Activated naive CD4-positive, alpha-beta T cell treated with anti-CD3 and anti-CD28 coated beads, Interleukin-2, amount 50 U/mL, for 16 hours (primary cell): ENCODE results near the gene LARP1.
"Not testable (repeated sequence)": the region's sequence is repeated elsewhere in the genome, so short reads cannot be mapped to it uniquely, and the experiment has no call there.

Experiments used
- DNase-seq: peaks from one replicate; pipeline ENCODE4 v3.0.0-alpha.2; 2020

LARP1 gene

GRCh38 chr5:154795235-154795596 is 40.0 kb downstream of the LARP1 start:
- no peak for DNase-seq

DNA sequence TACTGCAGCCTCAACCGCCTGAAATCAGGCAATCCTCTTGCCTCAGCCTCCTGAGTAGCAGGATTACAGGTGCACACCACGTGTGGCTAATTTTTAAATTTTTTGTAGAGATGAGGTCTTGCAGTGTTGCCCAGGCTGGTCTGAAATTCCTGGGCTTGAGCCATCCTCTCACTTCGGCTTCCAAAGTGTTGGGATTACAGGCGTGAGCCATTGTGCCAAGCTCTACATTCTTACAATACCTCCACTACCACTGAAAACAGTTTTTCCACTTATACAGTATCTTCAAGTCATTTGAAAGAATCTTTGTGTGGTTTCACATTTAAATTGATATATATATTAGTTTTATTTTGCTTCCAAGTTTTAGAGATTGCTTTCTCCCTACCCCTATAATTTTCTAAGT is 42.6 kb downstream of the LARP1 start:
- DNase-seq = no peak

DNA sequence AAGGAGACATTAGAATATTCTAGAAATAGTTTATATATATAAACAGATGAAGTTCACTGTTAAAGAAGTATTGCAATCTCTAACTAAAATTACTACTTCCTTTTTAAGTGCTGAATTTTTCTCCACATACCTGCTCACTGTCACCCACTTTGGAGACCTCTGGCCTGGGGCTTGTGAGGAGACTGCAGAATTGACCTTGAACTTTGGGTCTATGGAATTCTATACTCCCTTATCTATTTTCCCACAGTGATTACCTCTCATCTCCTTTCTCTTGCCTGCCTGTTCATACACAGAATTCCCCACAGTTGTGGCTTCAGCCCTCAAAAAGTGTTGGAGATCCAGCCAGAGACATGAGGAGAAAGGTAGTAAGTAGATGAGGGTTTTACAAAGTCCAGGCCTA is 45.4 kb downstream of the LARP1 start:
- no peak for DNase-seq

- DNase-seq = no peak
These were observed 45.9 kb downstream of the LARP1 start for GRCh38 chr5:154801083-154801482.

DNA sequence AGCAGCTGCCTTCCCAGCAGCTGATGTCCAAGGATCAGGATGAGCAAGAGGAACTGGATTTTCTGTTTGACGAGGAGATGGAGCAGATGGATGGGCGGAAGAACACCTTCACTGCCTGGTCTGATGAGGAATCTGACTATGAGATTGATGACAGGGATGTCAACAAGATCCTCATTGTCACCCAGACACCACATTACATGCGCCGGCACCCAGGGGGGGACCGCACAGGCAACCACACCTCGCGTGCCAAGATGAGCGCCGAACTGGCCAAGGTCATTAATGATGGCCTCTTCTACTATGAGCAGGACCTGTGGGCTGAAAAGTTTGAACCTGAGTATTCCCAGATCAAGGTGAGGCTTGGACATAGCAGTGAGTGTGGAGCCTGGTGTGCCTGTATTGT is 46.9 kb downstream of the LARP1 start:
- DNase-seq = no peak

GRCh38 chr5:154806176-154806575 is 51.0 kb downstream of the LARP1 start:
- no peak for DNase-seq

GRCh38 chr5:154811239-154811638 is 56.1 kb downstream of the LARP1 start:
- no peak for DNase-seq

- DNase-seq = peak; percentile 64
These were observed 56.7 kb downstream of the LARP1 start for GRCh38 chr5:154811653-154812465.

- DNase-seq = no peak
These were observed 58.0 kb downstream of the LARP1 start for GRCh38 chr5:154813158-154813557.

DNA sequence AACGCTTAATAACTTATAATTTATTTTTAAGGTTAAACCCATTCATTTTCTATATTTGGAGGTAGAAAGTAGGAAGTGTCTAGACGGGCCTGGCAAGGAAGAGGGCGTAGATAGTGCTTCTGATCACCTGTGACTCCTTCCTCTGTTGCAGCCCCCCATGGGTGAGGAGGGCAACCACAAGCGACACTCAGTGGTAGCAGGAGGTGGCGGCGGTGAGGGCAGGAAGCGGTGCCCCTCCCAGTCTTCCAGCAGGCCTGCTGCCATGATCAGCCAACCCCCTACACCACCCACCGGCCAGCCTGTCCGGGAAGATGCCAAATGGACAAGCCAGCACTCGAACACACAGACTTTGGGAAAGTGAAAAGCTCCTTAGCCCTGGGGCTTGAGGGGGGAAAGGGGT is 58.6 kb downstream of the LARP1 start:
- no peak for DNase-seq

GRCh38 chr5:154815025-154815424 is 59.8 kb downstream of the LARP1 start:
- no peak for DNase-seq

DNA sequence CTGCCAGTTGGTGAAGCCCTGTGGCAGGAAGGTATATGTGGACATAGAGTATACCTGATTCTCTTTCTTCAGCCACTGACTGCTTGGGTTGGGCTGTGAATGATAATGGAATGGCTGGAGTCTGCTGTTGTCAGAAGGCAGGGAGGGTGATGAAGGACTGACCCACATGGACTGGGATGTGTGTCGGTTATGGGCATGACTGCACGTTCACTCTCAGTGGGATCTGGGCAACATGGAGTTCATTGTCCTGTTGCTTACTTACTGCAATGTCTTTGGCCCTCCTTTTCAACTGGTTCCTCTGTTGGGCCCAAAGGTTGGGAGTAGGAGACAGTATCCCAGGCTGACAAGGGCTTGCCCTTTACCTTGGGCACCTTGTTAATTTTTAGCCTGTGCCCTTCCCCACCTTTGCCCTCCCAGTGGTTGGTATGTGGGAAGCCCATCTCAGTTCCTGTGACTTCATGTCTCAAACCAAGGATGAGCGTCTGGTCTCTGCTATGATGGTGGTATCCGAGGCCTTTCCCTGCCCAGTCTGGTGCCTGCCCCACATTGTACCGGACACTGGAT is 60.6 kb downstream of the LARP1 start:
- DNase-seq = no peak

DNA sequence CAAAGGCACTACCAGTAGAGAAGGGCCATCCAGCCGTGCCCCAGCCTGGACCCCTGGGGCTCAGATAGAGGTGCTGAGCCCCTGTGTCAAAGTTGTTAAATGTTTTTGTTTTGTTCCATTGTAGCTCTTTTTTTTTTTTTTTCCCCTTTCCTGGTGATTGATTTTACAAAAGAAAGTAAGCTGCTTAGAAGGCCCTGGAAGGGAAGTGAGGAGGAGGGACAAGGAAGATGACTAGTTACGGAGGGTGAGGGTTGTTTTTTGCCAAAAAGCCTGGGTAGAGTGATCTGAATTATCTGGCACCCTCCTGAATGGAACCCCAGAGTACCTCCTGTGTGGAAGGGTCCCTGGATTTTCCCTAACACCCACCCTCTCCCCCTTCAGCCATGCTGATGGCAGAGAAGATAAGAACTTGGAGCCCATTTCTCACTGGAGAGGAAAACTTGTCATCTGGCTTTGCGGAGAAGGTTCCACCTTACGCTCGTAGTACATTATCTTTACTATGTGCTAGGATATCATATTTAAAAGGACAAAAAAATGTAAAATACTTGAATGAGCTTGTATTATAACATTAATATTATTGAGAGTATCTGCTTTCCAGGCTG is 61.8 kb downstream of the LARP1 start:
- no peak for DNase-seq

DNA sequence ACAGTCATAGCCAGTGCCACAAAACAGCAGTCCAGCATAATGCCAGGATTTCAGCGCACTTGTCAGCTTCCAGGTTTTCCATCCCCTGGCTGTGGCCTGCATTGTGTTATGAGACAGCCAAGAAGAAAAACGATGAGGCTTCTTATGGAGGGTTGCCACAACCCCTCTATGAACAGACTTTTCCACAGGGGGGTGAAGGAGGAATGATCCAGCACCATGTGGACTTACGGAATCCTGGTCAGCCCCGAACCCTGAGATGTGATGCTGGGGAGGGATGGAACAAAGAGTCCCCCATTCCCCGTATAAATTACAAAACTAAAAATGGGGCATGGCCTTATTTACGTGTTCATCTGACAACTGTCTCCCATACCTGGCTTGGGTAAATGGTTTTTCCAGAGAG is 62.6 kb downstream of the LARP1 start:
- no peak for DNase-seq

- DNase-seq = no peak
These were observed 63.4 kb downstream of the LARP1 start for GRCh38 chr5:154818471-154819116.

- no peak for DNase-seq
These were observed 64.4 kb downstream of the LARP1 start for GRCh38 chr5:154819546-154819945.

DNA sequence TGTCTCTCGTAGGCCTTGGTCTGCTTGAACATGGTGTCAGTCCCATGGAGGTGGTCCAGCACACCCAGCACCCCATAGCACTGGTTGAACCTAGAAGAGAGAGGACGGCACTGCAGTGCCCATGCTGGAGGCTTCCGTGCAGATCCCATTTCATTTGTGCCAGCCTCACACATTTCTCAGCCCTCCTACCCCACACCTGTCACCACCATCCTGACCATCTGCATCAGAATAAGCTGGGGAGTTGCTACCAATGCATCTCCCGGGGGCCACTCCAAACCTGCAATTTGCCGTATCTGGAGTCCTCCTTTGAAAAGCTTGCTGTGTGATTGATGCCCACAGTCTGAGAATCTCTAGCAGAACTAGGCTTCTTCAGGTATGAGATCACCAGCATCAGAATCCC is 65.2 kb downstream of the LARP1 start:
- DNase-seq = no peak

DNA sequence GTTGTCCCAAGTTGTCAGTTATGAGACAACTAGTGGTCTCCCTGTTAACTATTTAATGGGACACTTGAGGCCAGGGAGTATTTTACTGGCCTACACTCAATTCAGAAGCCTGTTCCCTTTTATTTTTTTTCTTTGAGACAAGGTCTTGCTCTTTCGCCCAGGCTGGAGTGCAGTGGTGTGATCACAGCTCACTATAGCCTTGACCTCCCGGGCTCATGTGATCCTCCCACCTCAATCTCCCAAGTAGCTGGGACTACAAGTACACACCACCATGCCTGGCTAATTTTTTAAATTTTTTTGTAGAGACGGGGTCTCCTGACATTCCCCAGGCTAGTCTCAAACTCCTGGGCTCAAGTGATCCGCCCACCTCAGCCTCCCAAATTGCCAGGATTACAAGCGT is 67.7 kb downstream of the LARP1 start:
- DNase-seq = not testable (repeated sequence)

- DNase-seq = no peak
These were observed 68.4 kb downstream of the LARP1 start for GRCh38 chr5:154823605-154824004.

DNA sequence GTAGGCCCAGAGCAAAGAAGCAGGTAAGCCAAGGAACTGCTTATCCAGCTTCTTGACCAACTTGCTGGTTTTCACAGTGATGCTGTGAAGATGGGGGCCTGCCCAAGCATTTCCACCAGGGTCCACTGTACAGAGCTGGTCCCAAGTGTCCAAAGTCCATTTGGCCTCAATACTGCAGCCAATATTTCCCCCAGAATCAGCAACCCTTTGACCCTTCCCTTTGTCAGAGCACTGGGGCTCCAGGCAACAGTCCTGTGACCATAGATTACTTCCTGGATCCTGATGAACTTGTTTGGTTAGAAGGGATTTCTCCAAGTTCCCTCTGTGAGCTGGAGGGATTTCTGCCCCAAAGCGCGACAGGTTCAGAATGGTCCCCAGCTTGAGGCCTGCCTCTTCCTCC is 68.9 kb downstream of the LARP1 start:
- DNase-seq = no peak

GRCh38 chr5:154829181-154829588 is 74.0 kb downstream of the LARP1 start:
- no peak for DNase-seq

DNA sequence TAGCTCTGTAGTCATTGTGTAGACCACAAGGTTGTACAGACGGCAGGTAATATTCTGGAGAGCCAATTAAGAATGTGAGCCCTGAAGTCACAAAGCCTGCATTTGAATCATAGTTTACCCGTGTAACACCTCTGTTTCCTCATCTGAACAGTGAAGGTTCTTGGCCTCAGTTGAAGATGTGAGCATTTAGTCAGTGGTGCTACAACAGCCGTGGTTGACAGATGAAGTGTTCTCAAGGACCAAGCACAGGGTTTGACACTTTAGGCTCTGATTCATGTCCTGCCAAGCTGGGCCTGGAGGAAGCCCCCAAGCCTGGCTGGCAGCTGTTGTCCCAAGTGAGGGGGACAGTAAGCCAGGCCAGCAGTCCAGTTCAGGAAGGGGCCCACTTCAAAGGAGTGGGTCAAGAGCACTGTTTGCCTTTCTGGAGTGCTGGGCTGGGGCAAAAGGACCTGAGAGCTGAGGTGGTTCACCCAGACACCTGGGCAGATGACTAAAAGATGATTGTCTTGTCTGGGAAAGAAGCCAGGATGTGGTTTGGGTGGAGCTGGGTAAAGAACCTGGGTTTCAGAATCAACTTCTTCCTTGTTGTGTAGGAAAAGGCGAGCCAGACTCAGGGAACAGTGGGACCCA is 74.5 kb downstream of the LARP1 start:
- DNase-seq = no peak

GRCh38 chr5:154830219-154830595 is 75.0 kb downstream of the LARP1 start:
- DNase-seq = no peak

DNA sequence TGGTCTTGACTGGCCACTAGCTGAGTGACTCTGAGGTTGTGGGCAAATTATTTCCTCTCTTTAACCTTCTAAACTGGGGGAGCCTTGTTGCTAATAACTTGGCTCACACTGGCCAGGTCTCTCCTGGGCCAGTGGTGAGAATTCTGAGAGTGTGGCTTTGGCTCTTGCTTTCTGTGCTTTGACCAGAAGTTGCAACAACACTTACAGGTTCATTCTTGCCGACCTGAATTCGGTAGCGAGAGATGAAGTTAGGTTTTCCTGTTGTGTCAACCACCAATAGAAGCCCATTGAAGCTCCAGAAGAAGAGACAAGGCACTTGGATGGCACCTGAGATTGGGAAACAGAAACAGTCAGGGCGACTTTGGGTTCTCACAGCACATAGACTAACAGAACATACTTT is 75.4 kb downstream of the LARP1 start:
- DNase-seq = no peak
